GM10266 (cell line): ENCODE measurements around the gene LRRC25.

Source experiments
- DNase-seq: peaks from one replicate; pipeline ENCODE4 v3.0.0; 2012; ENCODE audit errors: extremely low spot score
- TF ChIP-seq, protein P1 (sequence below): IDR thresholded peaks from 2 replicates; pipeline ENCODE4 v1.5.1; 2012; ENCODE audit warnings: mild to moderate bottlenecking, low read depth; ENCODE audit not compliant: control insufficient read depth, insufficient read depth; ENCODE audit errors: missing control alignments

Gene LRRC25

DNA sequence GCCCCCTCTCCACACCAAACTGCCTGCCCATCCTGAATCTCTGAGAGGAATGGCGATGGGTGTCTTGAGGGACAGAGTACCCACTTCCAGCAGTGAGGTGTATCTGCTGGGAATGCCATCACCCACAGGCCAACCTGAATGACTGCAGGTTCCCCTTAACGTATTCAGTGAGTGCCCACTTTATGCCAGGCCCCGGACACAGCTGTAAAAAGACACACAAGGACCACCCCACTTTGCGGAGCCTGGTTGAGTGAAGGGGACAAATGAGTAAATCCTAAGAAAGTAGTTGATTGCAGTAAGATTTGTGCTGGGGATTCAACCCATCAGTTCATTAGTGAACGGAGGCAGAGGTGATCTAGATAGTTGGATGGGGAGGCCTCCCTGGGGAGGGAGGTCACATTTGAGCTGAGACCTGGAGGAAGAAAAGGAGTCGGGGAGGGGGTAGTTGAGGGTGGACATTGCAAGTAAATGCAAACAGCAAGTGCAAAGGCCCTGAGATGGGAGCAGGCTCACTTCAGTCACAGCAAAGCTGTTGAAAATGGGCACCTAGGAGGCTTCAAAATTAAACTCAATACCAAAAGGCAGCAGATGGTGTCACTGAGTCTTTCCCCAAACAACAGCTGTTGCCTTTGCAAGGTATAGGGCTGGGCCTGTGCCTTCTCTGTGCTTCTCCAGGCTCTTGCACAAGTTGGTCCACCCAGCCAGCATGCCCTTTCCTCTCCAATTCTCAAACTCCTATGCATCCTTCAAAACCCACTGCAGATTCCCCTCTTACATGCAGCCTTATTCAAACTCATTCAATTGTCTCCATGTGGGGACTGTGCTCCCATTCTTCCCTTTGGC lies 7.1 kb downstream of the LRRC25 start:
- TF ChIP-seq, protein P1, sequence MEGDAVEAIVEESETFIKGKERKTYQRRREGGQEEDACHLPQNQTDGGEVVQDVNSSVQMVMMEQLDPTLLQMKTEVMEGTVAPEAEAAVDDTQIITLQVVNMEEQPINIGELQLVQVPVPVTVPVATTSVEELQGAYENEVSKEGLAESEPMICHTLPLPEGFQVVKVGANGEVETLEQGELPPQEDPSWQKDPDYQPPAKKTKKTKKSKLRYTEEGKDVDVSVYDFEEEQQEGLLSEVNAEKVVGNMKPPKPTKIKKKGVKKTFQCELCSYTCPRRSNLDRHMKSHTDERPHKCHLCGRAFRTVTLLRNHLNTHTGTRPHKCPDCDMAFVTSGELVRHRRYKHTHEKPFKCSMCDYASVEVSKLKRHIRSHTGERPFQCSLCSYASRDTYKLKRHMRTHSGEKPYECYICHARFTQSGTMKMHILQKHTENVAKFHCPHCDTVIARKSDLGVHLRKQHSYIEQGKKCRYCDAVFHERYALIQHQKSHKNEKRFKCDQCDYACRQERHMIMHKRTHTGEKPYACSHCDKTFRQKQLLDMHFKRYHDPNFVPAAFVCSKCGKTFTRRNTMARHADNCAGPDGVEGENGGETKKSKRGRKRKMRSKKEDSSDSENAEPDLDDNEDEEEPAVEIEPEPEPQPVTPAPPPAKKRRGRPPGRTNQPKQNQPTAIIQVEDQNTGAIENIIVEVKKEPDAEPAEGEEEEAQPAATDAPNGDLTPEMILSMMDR: no peak
- no peak for DNase-seq

DNA sequence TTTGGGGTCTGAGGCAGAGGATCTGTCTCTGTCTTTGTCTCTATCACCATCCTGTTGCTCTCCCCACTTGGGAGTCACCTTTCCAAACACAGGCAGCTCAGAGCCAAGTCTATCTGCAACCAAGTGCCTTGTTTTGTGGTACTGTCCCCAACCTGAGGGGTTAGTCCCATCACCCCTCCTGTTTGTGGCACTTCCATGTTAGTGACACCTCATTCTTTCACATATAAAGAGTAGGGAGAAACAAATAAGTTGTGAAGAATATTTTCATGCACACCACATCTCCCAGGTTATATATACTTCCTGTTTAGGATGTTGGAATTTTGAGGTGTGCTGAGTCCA lies 7.7 kb downstream of the LRRC25 start:
- TF ChIP-seq, protein P1: no peak
- DNase-seq: no peak

DNA sequence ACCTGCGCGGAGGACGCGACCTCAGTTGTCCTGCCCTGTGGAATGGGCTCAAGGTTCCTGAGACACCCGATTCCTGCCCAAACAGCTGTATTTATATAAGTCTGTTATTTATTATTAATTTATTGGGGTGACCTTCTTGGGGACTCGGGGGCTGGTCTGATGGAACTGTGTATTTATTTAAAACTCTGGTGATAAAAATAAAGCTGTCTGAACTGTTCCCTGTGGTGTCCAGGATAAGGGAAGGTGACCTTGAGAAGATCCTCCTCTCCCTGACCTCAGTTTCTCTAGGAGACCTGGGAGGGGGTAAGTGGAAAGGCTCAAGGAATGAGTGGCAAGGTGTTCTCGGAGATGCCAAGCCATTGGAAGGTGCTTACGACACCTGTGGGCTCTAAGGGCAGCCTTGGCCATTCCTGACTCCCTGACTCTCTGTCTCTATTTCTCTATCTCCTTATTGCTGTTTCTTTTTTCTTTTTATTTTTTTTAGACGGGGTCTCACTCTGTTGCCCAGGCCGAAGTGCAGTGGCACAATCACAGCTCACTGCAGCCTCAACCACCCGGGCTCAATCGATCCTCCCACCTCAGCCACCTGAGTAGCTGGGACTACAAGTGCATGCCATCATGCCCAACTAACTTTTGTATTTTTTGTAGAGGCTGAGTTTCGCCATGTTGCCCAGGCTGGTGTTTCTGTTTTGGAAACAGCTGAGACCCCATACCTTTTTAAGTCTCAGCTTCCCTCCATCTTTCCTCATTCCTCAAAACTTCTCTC lies 8.3 kb downstream of the LRRC25 start:
- TF ChIP-seq, protein P1: no peak
- no peak for DNase-seq

DNA sequence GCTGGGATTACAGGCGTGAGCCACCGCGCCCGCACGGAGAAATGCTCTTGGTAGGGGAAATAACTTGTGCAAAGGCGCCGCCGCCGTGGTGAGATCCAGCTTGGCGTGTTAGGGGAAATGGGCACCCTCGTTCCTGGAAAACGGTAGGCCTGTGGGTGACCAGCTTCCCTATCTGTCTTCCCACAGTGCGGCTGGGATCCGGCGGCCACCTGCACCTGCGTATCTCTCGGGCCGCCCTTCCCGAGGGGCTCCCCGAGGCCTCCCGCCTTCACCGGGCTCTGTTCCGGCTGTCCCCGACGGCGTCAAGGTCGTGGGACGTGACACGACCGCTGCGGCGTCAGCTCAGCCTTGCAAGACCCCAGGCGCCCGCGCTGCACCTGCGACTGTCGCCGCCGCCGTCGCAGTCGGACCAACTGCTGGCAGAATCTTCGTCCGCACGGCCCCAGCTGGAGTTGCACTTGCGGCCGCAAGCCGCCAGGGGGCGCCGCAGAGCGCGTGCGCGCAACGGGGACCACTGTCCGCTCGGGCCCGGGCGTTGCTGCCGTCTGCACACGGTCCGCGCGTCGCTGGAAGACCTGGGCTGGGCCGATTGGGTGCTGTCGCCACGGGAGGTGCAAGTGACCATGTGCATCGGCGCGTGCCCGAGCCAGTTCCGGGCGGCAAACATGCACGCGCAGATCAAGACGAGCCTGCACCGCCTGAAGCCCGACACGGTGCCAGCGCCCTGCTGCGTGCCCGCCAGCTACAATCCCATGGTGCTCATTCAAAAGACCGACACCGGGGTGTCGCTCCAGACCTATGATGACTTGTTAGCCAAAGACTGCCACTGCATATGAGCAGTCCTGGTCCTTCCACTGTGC lies 9.1 kb downstream of the LRRC25 start:
- DNase-seq: peak; percentile 90
- TF ChIP-seq, protein P1: peak; percentile 100

DNA sequence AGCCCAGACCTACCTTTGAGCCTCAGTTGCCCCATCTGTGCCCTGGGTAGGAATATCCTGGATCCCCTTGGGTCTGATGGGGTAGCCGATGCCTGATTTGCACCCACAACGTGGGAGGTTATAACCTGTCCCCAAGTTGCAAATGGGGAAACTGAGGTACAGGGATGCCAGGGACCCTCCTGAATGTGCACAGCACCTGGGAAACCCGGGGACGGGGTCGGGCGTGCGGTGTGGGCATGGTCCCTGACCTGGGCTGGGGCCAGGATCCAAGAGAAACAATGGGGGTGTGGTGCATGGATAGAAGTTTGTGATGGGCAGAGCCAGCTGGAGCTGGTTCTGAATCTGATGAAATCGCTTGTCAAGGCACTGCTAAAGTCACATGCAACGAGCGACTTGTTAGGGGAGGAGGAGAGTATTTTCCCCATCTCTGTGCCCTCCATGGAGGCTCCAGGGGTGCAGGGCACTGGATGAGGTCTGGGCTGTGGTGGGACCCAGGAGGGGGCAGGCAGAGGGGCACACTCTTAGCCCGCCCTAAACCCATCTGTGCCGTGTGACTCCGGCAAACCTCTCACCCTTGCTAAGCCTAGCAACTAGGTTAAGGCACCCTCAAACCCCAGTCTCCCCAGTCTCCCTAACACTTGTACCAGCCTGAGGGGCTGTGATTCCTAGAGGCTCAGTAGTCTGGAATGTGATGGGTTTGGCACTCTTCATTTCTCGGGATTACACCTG lies 10.7 kb downstream of the LRRC25 start:
- TF ChIP-seq, protein P1: no peak
- no peak for DNase-seq

DNA sequence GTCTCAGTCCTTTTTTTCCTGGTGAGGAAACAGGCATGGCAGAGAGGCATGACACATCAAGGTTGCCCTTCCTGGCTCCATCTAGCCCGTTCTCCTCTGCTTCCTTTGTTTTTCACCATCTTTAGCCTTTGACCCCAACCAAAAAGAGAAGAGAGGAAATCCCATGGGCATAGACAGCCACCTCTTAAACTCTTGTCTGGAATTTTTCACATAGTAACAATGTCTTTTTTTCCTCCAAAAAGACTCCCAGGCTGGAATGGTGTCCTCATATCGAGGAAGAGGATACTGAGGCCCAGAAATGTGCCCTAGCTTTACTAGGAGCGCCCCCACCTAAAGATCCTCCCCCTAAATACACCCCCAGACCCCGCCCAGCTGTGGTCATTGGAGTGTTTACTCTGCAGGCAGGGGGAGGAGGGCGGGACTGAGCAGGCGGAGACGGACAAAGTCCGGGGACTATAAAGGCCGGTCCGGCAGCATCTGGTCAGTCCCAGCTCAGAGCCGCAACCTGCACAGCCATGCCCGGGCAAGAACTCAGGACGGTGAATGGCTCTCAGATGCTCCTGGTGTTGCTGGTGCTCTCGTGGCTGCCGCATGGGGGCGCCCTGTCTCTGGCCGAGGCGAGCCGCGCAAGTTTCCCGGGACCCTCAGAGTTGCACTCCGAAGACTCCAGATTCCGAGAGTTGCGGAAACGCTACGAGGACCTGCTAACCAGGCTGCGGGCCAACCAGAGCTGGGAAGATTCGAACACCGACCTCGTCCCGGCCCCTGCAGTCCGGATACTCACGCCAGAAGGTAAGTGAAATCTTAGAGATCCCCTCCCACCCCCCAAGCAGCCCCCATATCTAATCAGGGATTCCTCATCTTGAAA lies 11.5 kb downstream of the LRRC25 start, which contains the start of gene GDF15:
TSS of gene GDF15 (plus strand) at position 484 of the 868 bp plus-strand sequence. CDS start at position 516, 32 bp downstream.
- peak; percentile 64 for DNase-seq

More for the DNA sequence above, 11.5 kb downstream of the LRRC25 start, which contains the start of gene GDF15:
- TF ChIP-seq, protein P1: peak; percentile 71
